GM21786 (cell line): ENCODE measurements around the gene TEX55.
"Not testable (repeated sequence)": the region's sequence is repeated elsewhere in the genome, so short reads cannot be mapped to it uniquely, and the experiment has no call there.

ENCODE experiments used
- ATAC-seq: cut with Tn5 transposase; IDR thresholded peaks from one replicate; pipeline ENCODE4 v1.9.1; 2021; ENCODE audit not compliant: unreplicated experiment

Gene TEX55

DNA sequence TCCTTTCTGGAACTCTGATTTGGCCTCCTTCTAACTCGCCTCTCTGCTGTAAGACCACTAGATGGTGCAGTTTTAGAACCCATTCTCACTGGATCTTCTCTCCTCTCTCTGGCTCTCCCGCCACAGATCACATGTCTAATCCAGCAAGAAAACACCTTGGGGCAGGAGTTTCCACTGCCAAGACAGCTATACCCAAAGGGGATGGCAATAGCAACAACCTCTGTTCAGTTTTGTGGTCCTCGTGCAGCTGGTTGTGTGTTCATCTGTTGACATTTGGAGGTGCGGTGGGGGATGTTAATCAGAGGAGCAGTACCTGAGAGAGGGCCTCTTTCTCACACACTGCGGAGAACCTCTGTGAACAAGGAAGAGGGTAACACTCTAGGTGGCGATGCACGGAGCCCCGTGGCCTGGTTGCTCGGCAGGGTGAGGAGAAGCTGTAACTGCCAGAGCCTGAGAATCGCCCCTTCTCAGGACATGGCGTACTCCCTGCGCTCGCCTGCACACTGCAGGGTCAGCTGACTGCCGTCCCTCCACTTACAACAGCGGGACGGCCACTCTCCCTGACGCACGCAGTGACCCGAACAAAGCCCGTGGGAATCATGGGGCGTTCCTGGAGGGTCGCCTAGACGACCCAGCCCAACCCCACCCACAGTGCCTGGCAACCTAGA is at the start of gene TEX55:
Gene TEX55 (plus strand): TSS at position 666 of the 668 bp plus-strand sequence. CDS start 25 bp downstream, outside the sequence.
- ATAC-seq: peak; percentile 72

DNA sequence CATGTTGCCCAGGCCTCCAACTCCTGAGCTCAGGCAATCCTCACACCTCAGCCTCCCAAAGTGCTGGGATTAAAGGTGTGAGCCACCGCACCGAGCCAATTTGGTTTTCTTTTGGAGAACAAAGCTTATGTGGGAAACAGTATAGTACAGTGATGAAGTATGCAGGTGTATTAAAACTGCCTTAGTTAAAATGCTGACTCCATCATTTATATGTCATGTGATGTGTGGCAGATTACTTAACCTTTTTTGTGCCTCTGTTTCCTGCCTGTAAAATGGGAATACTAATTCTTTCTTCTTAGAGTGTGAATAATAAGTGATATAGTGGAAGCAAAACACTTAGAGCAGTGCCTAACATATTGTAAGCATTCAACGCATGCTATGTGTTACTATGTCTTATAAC is 48.0 kb upstream of the TEX55 start:
- ATAC-seq: no peak

DNA sequence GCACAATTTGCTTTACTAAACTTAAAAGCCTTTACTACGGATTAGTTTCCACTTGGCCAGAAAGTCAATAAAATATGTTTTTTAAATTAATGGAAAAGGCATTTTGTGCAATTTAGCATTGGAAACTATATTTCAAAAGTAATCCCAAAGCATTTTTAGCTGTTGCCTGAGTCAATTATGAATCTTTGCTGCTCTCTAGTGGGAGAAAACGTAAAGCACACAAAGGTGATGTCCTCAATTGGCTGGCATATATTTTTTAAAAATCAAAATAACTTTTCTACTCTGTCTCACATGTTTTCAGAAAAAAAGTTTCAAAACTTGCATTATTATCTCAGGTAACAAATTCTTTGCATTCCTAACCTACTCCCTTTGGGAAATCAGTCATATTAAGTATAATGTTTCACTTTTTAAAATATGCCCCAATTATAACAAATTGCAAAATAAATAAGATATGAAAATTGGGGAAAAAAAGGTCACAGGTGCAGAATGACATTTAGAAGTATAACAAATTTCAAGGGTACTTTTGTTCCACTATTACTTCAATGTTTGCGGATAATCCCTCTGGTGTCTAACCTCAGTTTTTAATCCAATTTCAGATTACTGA is 47.2 kb upstream of the TEX55 start:
- peak; percentile 47 for ATAC-seq

DNA sequence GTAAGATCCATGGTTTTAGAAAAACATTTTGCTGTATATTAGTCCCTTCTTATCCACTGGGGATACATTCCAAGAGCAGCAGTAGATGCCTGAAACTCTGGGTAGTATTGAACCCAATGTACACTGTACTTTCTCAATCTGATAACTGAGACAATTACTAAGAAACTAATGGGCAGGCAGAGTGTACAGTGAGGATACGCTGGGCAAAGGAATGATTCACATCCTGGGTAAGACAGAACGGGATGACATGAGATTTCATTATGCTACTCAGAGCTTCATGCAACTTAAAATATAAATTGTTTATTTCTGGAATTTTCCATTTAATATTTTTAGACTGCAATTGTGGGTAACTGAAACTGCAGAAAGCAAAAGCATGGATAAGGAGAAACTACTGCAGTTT is 46.2 kb upstream of the TEX55 start:
- no peak for ATAC-seq

DNA sequence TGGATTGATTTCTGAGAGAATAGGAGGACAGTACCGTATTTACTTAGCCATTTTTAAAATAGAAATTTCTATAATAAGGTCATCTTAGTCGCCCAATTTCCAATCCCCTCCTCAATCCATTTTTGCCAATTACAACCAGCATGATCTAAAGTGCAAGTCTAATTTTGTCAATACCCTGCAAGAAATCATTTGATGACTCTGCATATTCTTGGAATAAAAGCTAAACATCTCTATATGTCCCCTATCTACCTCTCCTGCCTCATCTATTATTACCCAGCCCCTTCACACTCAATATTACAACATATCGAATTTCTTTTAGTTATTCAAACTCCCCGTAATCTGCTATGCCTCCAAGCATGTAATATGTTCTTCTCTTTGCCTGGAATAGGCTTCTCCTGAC is 41.9 kb upstream of the TEX55 start:
- no peak for ATAC-seq

DNA sequence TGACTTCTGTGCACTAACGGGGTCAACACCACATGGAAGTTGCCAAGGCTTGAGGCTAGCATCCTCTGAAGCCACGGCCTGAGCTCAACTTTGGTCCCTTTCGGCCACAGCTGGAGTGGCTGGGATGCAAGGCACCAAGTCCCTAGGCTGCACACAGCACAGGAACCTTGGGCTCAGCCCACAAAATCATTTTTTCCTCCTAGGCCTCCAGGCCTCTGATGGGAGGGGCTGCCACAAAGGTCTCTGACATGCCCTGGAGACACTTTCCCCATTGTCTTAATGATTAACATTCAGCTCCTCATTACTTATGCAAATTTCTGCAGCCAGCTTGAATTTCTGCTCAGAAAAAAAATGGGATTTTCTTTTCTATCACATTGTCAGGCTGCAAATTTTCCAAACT is 27.6 kb upstream of the TEX55 start:
- ATAC-seq: not testable (repeated sequence)

DNA sequence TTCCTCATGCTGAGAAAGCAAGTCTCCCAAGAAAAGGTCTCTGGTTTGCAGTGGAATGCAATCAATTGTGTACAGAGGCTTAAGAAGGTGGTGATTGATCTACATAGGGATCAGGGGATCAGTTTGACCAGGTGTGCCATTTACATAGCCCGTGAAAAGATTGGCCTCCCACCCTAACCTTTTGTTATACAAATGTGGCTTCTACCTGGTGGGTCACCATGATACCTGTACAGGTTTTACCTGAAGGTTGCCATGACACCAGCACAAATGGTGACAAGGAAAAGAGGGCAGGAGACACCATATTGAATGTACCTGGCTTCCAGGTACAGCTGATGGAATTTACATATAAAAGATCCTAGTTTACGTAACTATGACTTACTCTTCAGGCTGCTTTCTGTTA is 25.5 kb upstream of the TEX55 start:
- ATAC-seq: no peak

DNA sequence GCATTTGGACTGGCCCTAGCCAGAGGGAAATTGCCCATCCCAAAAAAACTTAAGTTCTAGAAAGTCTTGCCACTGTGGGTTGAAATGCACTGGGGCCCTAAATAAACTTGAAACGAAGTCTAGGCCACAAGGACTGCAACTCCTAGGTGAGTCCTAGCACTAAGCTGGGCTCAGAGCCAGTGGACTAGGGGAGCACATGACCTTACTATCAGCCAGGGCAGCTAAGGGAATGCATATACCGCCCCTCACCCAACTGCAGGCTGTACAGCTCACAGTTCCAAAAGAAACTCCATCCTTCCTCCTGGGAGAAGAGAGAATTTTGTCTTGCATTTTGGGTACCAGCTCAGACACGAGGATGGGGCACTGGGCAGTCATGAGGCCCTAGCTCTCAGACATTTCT is 23.6 kb upstream of the TEX55 start:
- no peak for ATAC-seq

DNA sequence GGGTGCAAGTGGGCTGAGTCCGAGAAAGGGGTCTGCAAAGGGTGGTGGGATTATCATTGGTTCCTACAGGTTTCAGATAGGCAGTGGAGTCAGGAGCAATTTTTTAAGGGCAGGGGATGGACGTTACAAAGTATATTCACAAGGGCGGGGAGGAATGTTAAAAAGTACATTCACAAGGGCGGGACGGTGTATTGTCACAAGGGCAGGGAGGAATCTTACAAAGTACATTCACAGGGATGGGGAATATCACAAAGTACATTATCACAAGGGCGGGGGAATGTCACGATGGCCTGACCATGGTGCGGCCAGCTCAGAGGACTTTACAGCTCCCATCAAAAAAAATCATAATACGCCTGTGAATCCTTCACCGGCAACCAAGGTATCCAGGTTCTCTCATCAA is 20.6 kb upstream of the TEX55 start:
- no peak for ATAC-seq

DNA sequence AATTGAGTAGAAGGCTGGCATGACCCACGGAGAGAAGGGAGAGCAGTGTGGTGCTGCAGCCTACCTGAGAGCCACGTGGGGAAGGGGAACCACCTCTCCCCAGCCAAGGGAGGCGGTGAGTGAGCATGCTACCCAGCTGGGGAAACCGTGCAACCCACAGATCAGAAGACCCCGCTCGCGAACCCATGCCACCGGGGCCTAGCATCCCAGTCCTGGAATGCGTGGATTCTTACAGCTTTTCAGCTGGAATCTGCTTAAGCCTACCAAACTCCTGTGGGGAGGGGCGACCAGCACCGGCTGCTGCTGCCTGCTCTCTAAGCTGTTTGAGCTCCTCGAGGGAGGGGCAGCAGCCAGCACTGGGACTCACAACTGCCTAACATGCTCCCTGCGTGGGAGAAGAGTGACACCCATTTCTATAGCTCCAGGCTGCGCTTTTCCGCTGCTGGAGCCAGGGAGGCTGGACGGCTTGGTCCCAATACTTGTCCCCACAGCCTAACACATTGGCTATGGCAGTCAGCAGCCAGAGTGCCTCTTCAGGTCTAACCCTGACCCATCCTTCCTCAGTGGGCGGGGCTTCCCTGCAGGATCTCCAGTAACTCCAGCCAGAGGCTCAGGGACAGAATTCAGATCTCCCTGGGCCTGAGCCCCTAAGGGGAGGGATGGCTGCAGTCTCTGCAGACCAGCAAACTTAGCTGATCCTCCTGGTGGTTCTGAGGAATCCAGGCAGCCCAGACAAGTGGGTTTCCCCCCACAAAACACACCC is 20.0 kb upstream of the TEX55 start:
- ATAC-seq: no peak

DNA sequence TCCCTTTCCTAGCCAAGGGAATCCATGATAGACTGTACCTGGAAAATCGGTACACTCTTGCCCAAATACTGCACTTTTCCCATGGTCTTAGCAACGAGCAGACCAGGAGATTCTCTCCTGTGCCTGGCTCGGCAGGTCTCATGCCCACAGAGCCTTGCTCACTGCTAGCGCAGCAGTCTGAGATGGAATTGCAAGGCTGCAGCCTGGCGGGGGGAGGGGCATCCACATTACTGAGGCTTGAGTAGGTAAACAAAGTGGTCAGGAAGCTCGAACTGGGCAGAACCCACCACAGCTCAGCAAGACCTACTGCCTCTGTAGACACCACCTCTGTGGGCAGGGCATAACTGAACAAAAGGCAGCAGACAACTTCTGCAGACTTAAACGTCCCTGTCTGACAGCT is 15.7 kb upstream of the TEX55 start:
- ATAC-seq: not testable (repeated sequence)

DNA sequence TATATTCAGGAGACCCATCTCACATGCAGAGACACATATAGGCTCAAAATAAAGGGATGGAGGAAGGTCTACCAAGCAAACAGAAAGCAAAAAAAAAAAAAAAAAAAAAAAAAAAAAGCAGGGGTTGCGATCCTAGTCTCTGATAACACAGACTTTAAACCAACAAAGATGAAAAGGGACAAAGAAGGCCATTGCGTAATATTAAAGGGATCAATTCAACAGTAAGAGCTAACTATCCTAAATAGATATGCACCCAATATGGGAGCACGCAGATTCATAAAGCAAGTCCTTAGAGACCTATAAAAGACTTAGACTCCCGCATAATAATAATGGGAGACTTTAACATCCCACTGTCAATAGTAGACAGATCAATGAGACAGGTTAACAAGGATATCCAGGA is 13.7 kb upstream of the TEX55 start:
- not testable (repeated sequence) for ATAC-seq

DNA sequence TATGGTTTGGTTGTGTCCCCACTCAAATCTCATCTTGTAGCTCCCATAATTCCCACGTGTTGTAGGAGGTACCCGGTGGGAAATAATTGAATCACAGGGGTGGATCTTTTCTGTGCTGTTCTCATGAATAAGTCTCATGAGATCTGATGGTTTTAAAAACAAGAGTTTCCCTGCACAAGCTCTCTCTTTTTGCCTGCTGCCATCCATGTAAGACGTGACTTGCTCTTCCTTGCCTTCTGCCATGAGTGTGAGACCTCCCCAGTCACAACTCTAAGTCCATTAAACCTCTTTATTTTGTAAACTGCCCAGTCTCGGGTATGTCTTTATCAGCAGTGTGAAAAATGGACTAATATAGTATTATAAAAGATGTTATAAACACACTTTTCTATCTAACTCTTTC is 6.6 kb upstream of the TEX55 start:
- not testable (repeated sequence) for ATAC-seq

DNA sequence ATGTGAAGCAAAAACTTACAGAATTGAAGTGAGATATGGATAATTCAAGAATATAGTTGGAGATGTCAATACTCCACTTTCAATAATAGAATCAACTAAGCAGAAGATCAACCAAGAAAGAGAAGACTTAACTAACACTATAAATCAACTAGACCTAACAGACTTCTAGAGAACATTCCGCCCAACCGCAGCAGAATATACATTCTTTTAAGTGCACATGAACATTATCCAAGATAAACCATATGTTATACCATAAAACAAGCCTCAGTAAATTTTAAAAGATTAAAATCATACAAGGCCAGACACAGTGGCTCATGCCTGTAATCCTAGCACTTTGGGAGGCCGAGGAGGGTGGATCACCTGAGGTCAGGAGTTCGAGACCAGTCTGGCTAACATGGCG is 5.5 kb upstream of the TEX55 start:
- ATAC-seq: no peak

DNA sequence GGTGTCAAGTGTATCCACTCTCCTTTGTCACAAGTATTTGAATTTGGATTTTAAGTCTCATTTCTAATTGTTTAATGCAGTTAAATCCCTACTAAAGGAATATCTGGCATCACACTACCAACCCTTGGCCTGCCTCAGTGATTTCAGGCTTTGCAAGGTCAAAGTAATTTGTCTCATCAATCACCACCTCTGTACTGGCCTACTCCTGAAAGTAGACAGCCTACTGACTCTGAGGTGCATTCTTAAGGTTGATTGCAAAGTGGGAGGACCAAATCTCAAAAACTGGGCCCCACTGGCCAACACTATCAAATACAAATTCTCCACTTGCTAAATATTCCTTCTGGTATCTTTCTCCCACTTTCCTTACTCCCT is 851 bp upstream of the TEX55 start:
- peak; percentile 17 for ATAC-seq

DNA sequence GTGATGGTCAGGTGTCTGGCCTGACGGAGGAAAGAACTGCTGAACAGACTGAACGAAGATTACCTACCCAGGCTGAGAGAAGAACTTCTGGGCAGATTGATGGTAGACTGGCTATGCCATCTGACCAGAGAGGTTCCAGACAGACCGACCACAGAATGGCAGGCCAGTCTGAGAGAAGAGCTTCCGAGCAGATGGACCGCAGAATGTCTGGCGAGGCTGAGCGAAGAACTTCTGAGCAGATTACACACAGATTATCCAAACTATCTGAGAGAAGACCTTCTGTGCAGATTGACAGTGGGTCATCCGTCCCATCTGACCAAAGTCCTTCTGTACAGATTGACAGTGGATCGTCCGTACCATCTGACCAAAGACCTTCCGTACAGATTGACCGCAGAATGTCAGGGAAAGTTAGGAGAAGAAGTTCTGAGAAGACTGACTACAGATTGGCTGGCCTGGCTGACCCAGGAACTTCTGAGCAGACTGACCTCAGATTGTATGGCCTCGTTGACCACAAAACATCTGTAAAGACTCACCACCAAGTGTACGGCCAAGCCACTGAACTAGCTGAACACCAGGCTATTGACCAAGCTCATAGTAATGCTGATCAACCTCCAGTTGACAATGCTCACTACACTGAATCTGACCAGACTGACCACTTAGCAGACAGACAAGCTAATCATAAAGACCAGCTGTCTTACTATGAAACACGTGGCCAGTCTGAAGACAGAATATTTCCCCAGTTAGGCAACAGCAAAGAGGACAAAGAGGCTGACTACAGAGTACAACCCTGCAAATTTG is 812 bp downstream of the TEX55 start:
- ATAC-seq: no peak

DNA sequence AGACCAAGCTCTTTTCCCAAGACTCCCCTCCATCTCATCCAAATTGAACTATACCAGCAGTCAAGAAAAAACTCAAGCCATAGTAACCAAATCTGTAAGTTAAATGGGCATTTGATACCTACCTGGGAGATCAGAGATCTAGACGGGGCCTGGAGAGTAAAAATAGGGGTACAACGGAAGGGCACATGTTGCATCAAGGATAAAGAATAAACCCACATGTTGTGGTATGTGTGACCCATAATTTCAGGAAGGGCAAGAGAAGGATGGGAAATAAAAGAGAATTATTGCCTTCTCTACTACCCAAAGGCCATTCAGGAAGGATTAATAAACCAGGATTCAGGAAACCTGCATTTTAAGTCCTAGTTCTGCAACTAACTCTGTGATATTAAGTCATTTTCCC is 1.5 kb downstream of the TEX55 start:
- ATAC-seq: no peak

DNA sequence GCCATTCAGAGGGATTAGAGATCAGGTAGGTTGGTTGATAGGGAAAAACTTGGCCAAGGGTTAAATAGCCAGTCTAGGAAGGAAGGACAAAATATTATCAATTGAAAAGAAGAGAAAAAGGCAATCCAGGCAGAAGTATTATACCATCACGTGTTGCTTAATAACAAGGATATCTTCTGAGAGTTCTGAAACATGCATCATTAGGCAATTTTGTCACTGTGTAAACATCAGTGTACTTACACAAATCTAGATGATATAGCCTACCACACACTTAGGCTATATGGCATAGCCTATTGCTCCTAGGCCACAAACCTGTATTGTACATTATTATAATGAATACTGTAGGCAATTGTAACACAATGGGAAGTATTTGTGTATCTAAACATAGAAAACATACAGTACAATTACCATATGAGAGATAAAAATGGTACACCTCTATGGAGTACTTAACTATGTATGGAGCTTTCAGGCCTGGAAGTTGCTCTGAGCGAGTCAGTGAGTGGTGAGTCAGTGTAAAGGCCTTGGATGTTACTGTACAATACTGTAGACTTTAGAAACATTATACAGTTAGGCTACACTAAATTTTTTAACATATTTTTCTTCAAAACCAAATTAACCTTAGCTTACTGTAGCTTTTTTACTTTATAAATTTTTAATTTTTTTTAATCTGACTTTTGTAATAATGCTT is 2.7 kb downstream of the TEX55 start:
- ATAC-seq: no peak

DNA sequence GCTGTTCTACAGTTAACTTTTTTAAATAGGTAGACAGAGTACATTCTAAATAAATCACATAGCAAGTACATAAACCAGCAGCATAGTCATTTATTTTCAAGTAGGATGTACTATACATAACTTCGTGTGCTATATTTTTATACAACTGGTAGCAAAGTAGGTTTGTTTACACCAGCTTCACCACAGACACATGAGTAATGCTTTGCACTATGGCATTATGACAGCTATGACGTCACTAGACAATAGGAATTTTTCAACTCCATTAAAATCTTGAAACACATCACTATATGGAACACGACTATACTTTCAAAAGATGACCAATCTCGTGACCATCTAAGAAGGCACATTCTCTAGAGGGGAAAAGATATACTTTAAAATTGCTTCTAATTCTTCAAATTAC is 3.5 kb downstream of the TEX55 start:
- ATAC-seq: no peak

DNA sequence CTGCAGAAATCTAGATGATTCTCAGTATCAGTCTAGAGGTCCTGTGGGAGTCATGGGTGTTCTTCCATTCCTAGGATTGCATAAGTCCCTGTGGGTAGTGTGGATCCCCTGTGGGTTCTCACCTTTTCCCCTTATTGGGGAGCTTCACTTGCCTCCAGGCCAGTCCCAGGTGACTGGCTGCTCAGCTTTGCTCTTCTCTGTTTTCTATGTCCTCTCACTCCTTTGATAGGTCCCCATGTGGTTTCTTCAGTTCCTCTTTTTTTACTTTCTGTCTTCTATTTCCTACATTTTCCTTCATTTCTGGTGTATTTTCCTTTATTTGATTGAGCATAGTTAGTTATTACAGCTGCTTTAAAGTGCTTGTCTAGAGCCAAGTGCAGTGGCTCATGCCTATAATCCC is 10.9 kb downstream of the TEX55 start:
- ATAC-seq: no peak

DNA sequence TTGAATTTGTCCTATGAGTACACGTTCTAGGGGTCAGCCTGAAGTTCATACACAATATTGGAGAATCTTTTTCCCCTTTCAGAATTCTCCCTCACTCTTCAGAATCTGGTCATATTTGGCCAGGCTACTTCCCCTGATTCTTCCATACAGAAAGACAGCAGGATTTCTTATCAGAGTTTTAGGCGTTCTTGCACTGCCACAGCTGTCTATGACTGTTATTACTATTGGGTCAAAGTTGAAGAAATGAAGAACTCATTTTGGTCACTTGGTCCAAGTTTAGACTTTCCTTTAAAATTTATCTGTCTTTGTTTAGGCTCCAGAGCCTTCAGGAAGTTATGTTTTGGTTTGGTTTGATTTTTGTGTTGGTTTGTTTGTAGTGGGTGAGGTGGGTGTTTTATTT is 12.0 kb downstream of the TEX55 start:
- no peak for ATAC-seq
